Gastrocnemius medialis (tissue), 4 donors: ENCODE measurements around the gene MCF2L. TPM values are rescaled to one million over a fixed set of nuclear protein-coding genes. Genes with fewer than 3 reads are reported as not detected.
"Not testable (repeated sequence)": the region's sequence is repeated elsewhere in the genome, so short reads cannot be mapped to it uniquely, and the experiment has no call there.

Source experiments
- ATAC-seq, 2 donors: fragments of 150-250 bp; one replicate each; pipeline ENCODE4 v1.9.1; 2016
- DNase-seq, 2 donors: peaks; one replicate each; pipeline ENCODE4 v3.0.0-alpha.2; 2019
- H3K27ac ChIP-seq, 4 donors: fragments of 200-600 bp; sonication (generic); 1 replicate in 1 of 4; 2 replicates in 3 of 4; pipeline ENCODE4 v1.5.1; 2016 to 2018; ENCODE audit warnings: mild to moderate bottlenecking in 2 of 4, moderate library complexity in 1 of 4
- H3K27me3 ChIP-seq, 3 donors: fragments of 200-600 bp; sonication (generic) in 2 of 3; 1 replicate in 1 of 3; 2 replicates in 2 of 3; pipeline versions ENCODE4 v1.5.1 to v1.6.0; 2016 to 2019; ENCODE audit warnings: mild to moderate bottlenecking in 1 of 3, moderate library complexity in 1 of 3
- H3K36me3 ChIP-seq, 2 donors: fragments of 200-600 bp; sonication (generic) in 1 of 2; one replicate each; pipeline ENCODE4 v1.5.1; 2017 to 2018
- H3K4me1 ChIP-seq, 2 donors: fragments of 200-600 bp; sonication (generic) in 1 of 2; one replicate each; pipeline ENCODE4 v1.5.1; 2016 to 2017; ENCODE audit warnings: mild to moderate bottlenecking in 2 of 2
- H3K4me3 ChIP-seq, 4 donors: fragments of 200-600 bp; sonication (generic) in 3 of 4; 1 replicate in 1 of 4; 2 replicates in 3 of 4; pipeline ENCODE4 v1.5.1; 2016 to 2019; ENCODE audit warnings: mild to moderate bottlenecking in 2 of 4
- H3K9me3 ChIP-seq, 3 donors: fragments of 200-600 bp; sonication (generic) in 2 of 3; 1 replicate in 1 of 3; 2 replicates in 2 of 3; pipeline ENCODE4 v1.5.1; 2016 to 2019
- POLR2A ChIP-seq, 2 donors: fragments of 450-650 bp; IDR thresholded peaks; one replicate each; pipeline ENCODE4 v1.6.1; 2017; ENCODE audit warnings: antibody characterized with exemption in 2 of 2, mild to moderate bottlenecking in 2 of 2, moderate library complexity in 2 of 2
- in situ Hi-C, 4 donors: fragments of 200-750 bp; cut with MboI; loops; one replicate each; pipeline versions ENCODE4 v1.15.0 to v1.8.0; 2017; ENCODE audit warnings: low sequenced_read_pairs in 4 of 4
- intact Hi-C: fragments of 100-400 bp; cut with DNase I; formaldehyde crosslinking; loops from one replicate; pipeline ENCODE4 v1.15.1; 2023; ENCODE audit warnings: low total_unique reads
- total RNA-seq, 4 donors: library from RNA; depleted of rRNA; stranded (reverse); fragments of >200 nt; gene quantifications; one replicate each; pipeline versions ENCODE4 v1.1.0 to v1.2.3, GENCODE V29; 2016
- TF ChIP-seq, protein P1 (sequence below), 5 experiments: fragments of 450-650 bp in 3 of 5; fragments of 200-600 bp in 2 of 5; sonication (generic) in 2 of 5; IDR thresholded peaks in 4 of 5; conservative IDR thresholded peaks in 1 of 5; 1 replicate in 4 of 5; 2 replicates in 1 of 5; pipeline ENCODE4 v1.5.1; 2016 to 2019; ENCODE audit warnings: antibody characterized with exemption in 5 of 5, mild to moderate bottlenecking in 3 of 5, moderate library complexity in 3 of 5

Gene MCF2L
- total RNA-seq, 4 donors from 2014 or later: 16.1 to 21.2 (median 19.4) TPM

GRCh38 chr13:113053801-113054604, 85.0 kb downstream of the MCF2L start:
- ATAC-seq: no peak
- no peak for DNase-seq
- Histone ChIP-seq H3K9me3 (no peaks in the 10 kb centered on the region), H3K4me1 (peaks cover 6% of the 10 kb centered on the region in 2 donors), H3K36me3 (no peaks in the 10 kb centered on the region), H3K27ac (no peak overlapping the region), H3K27me3 (peaks cover 0 to 22% (median 6%) of the 10 kb centered on the region in 3 donors), H3K4me3 (no peak overlapping the region)
- in situ Hi-C loops (no loop called here), intact Hi-C loops (no loop called here)
- no peak for TF ChIP-seq POLR2A (IDR thresholded peaks at IDR 0.05)
- TF ChIP-seq, protein P1, sequence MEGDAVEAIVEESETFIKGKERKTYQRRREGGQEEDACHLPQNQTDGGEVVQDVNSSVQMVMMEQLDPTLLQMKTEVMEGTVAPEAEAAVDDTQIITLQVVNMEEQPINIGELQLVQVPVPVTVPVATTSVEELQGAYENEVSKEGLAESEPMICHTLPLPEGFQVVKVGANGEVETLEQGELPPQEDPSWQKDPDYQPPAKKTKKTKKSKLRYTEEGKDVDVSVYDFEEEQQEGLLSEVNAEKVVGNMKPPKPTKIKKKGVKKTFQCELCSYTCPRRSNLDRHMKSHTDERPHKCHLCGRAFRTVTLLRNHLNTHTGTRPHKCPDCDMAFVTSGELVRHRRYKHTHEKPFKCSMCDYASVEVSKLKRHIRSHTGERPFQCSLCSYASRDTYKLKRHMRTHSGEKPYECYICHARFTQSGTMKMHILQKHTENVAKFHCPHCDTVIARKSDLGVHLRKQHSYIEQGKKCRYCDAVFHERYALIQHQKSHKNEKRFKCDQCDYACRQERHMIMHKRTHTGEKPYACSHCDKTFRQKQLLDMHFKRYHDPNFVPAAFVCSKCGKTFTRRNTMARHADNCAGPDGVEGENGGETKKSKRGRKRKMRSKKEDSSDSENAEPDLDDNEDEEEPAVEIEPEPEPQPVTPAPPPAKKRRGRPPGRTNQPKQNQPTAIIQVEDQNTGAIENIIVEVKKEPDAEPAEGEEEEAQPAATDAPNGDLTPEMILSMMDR (IDR thresholded peaks at IDR 0.05 in 4 of 5, conservative IDR thresholded peaks at IDR 0.05 in 1 of 5): no peak

GRCh38 chr13:113057084-113057483, 88.1 kb downstream of the MCF2L start:
- Histone ChIP-seq H3K4me1 (no peaks in the 10 kb centered on the region), H3K4me3 (no peak overlapping the region), H3K27ac (no peak overlapping the region), H3K27me3 (peaks cover 0 to 7% (median 0%) of the 10 kb centered on the region in 3 donors), H3K9me3 (no peaks in the 10 kb centered on the region), H3K36me3 (no peaks in the 10 kb centered on the region)
- intact Hi-C loops (no loop called here), in situ Hi-C loops (no loop called here)
- ATAC-seq (no peak), DNase-seq (no peak)
- TF ChIP-seq, protein P1 (IDR thresholded peaks at IDR 0.05 in 4 of 5, conservative IDR thresholded peaks at IDR 0.05 in 1 of 5): no peak
- TF ChIP-seq POLR2A (IDR thresholded peaks at IDR 0.05): no peak

DNA sequence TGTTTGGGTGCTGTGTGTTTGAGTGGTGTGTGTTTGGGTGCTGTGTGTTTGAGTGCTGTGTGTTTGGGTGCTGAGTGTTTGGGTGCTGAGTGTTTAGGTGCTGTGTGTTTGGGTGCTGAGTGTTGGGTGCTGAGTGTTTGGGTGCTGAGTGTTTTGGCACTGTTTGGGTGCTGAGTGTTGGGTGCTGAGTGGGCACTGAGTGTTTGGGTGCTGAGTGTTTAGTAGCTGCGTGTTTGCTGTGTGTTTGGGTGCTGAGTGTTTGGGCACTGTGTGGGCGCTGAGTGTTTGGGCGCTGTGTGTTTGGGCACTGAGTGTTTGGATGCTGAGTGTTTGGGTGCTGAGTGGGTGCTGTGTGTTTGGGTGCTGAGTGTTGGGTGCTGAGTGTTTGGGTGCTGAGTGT, 88.5 kb downstream of the MCF2L start:
- intact Hi-C loops, H3K9me3 ChIP-seq, H3K27me3 ChIP-seq, H3K4me1 ChIP-seq, H3K27ac ChIP-seq, DNase-seq, in situ Hi-C loops, H3K4me3 ChIP-seq, H3K36me3 ChIP-seq, ATAC-seq: not testable (repeated sequence)

DNA sequence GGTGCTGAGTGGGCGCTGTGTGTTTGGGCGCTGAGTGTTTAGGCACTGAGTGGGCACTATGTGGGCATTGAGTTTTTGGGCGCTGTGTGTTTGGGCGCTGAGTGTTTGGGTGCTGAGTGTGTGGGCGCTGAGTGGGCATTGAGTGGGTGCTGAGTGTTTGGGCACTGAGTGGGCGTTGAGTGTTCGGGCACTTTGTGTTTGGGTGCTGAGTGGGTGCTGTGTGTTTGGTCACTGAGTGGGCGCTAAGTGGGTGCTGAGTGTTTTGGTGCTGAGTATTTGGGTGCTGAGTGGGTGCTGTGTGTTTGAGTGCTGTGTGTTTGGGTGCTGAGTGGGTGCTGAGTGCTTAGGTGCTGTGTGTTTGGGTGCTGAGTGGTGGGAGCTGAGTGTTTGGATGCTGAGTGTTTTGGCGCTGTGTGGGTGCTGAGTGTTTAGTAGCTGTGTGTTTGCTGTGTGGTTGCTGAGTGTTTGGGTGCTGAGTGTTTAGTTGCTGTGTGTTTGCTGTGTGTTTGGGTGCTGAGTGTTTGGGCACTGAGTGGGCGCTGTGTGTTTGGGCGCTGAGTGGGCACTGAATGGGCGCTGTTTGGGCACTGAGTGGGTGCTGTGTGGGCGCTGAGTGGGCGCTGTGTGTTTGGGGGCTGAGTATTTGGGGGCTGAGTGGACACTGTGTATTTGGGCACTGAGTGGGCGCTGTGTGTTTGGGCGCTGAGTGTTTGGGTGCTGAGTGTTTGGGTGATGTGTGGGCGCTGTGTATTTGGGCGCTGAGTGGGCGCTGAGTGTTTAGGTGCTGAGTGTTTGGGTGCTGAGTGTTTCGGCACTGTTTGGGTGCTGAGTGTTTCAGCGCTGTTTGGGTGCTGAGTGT, 89.3 kb downstream of the MCF2L start:
- ATAC-seq: no peak
- H3K36me3 ChIP-seq: no peaks in the 10 kb centered on the region
- DNase-seq: no peak
- in situ Hi-C loops: no loop called here
- H3K4me3 ChIP-seq: no peak overlapping the region
- intact Hi-C loops: no loop called here
- H3K4me1 ChIP-seq: no peaks in the 10 kb centered on the region
- no peak for TF ChIP-seq POLR2A (IDR thresholded peaks at IDR 0.05)
- TF ChIP-seq, protein P1 (IDR thresholded peaks at IDR 0.05 in 4 of 5, conservative IDR thresholded peaks at IDR 0.05 in 1 of 5): no peak
- no peak overlapping the region for H3K27ac ChIP-seq
- H3K27me3 ChIP-seq: peaks cover 0 to 5% (median 0%) of the 10 kb centered on the region in 3 donors
- H3K9me3 ChIP-seq: no peaks in the 10 kb centered on the region
